ENCODE data around the gene TPRN. TPM values are rescaled to one million over a fixed set of nuclear protein-coding genes. Genes with fewer than 3 reads are reported as not detected.

The TPRN gene
- total RNA-seq, 2 donors from 2014 or later, result 7.6 to 11.4 TPM

- ATAC-seq (peak; percentile 35 to 63), DNase-seq (no peak)
- intact Hi-C loops (cut with DNase I), result no loop called here
These were observed 31.4 kb downstream of the TPRN start for GRCh38 chr9:137168904-137169856.

GRCh38 chr9:137168573-137168903 lies 32.0 kb downstream of the TPRN start:
- DNase-seq (no peak), ATAC-seq (peak; percentile 5 to 35)
- intact Hi-C loops (cut with DNase I), result no loop called here

DNA sequence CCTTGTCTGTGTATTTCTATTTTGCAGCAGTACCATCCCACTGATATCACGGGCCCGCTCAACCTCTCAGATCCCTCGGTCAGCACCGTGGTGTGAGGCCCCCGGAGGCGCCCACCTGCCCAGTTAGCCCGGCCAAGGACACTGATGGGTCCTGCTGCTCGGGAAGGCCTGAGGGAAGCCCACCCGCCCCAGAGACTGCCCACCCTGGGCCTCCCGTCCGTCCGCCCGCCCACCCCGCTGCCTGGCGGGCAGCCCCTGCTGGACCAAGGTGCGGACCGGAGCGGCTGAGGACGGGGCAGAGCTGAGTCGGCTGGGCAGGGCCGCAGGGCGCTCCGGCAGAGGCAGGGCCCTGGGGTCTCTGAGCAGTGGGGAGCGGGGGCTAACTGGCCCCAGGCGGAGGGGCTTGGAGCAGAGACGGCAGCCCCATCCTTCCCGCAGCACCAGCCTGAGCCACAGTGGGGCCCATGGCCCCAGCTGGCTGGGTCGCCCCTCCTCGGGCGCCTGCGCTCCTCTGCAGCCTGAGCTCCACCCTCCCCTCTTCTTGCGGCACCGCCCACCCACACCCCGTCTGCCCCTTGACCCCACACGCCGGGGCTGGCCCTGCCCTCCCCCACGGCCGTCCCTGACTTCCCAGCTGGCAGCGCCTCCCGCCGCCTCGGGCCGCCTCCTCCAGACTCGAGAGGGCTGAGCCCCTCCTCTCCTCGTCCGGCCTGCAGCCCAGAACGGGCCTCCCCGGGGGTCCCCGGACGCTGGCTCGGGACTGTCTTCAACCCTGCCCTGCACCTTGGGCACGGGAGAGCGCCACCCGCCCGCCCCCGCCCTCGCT lies 32.6 kb downstream of the TPRN start:
- ATAC-seq (peak; percentile 30 to 36), DNase-seq (peak; percentile 50)
- intact Hi-C loops (cut with DNase I), result no loop called here

- intact Hi-C loops (cut with DNase I), result no loop called here
- ATAC-seq (no peak), DNase-seq (no peak)
These were observed 33.2 kb downstream of the TPRN start for GRCh38 chr9:137167277-137167746.

- DNase-seq, result no peak
- ATAC-seq, result no peak
- intact Hi-C loops (cut with DNase I), result no loop called here
These were observed 33.9 kb downstream of the TPRN start for GRCh38 chr9:137166380-137167229.

GRCh38 chr9:137165250-137165836 lies 35.2 kb downstream of the TPRN start:
- intact Hi-C loops (cut with DNase I), result no loop called here
- ATAC-seq (no peak), DNase-seq (no peak)

- DNase-seq, result no peak
- intact Hi-C loops (cut with DNase I), result no loop called here
- no peak for ATAC-seq
These were observed 35.9 kb downstream of the TPRN start for GRCh38 chr9:137164370-137165249.

DNA sequence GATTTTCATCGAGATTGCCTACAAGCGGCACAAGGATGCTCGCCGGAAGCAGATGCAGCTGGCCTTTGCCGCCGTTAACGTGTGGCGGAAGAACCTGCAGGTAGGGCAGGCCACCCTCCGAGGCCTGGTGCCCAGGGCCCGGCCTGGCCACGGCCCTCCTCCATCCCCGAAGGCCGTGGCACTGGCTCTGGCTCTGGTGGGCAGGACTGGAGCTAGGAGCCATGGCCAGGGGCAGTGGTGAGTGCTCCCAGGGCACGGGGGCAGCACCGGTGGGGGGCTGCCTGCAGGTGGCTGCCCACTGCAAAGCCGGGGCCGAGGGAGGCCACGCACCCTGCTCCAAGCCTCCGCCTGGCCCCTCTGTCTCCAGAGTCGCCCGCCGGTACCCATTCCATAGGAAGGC lies 36.7 kb downstream of the TPRN start:
- DNase-seq (no peak), ATAC-seq (no peak)
- intact Hi-C loops (cut with DNase I), result no loop called here

GRCh38 chr9:137163365-137163715 lies 37.2 kb downstream of the TPRN start:
- intact Hi-C loops (cut with DNase I), result no loop called here
- no peak for DNase-seq
- peak in 1 of 2 donors; percentile 43 for ATAC-seq

DNA sequence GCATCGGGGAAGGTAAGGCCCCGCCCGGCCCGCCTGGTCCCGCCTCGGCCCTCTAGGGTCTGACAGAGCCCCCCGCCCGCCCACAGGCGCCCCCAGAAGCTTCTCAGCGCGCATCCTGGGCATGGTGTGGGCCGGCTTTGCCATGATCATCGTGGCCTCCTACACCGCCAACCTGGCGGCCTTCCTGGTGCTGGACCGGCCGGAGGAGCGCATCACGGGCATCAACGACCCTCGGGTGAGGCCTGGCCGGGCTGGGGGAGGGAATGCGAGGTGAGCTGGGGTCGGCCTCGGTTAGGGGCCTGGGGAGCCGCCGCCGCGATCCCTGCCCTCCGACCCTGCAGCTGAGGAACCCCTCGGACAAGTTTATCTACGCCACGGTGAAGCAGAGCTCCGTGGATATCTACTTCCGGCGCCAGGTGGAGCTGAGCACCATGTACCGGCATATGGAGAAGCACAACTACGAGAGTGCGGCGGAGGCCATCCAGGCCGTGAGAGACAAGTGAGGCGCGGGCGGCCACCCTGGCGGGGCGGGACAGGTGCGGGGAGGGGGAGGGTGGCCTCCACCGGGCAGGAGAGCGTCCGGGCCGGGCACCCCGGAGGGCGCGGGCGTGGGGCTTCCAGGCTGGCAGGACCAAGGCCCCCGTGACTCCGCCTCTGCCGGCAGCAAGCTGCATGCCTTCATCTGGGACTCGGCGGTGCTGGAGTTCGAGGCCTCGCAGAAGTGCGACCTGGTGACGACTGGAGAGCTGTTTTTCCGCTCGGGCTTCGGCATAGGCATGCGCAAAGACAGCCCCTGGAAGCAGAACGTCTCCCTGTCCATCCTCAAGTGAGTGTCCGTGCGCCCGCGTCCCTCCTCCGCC lies 37.8 kb downstream of the TPRN start:
- ATAC-seq (peak in 1 of 2 donors; percentile 53), DNase-seq (no peak)
- intact Hi-C loops (cut with DNase I), result no loop called here

DNA sequence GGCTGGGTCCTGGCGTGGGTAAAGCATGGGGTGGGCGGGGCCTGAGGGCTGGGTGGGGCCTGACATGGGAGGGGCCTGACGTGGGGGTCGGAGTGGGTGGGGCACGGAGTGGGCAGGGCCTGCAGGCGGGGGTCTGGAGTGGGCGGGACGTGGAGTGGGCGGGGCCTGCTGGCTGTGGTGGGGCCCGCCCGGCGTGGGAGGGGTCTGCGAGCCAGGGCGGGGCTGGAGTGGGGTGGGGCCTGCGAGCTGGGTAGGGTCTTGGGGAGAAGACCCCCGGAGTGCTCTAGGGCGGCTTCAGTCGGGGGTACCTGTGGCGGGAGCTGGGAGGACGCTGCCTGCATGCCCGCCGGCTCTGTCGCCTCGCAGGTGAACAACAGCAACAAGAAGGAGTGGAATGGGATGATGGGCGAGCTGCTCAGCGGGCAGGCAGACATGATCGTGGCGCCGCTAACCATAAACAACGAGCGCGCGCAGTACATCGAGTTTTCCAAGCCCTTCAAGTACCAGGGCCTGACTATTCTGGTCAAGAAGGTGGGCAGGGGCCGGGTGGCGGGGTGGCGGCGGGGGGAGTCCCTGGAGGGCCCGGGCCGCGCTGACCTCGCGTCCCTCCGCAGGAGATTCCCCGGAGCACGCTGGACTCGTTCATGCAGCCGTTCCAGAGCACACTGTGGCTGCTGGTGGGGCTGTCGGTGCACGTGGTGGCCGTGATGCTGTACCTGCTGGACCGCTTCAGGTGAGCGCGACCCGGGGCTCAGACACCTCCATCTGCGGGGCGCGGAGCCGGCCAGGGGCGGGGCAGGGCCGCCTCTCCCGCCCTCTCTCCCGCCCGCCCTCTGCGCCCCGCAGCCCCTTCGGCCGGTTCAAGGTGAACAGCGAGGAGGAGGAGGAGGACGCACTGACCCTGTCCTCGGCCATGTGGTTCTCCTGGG lies 38.7 kb downstream of the TPRN start:
- ATAC-seq (no peak), DNase-seq (no peak)
- intact Hi-C loops (cut with DNase I), result no loop called here

DNA sequence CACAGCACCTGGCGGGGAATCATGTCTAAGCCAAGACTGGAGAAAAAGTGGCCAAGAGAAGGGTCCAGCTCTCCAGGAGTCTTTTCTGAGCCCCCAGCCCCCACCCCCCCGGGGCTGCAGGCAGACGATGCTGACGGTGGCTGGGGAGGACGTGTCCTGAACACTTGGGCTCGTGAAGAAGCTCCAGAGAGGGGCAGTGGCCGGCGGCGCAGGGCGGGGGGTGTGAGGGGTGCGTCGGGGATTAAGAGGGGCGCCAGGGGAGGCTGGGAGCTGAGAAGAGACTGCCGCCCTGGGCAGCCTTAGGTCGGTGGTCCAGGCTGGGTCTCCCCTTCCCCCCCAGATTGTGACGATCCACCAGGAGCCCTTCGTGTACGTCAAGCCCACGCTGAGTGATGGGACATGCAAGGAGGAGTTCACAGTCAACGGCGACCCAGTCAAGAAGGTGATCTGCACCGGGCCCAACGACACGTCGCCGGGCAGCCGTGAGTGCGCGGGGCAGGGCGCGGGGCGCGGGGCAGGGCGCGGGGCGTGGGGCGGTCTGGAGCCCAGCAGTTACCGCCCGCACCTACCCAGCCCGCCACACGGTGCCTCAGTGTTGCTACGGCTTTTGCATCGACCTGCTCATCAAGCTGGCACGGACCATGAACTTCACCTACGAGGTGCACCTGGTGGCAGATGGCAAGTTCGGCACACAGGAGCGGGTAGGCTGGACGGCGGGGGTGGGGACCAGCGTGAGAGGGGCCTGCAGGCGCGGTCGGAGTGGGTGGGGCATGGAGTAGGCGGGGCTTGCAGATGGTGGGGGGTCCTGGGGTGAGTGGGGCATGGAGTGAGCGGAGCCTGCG lies 39.6 kb downstream of the TPRN start:
- ATAC-seq, result no peak
- intact Hi-C loops (cut with DNase I), result no loop called here
- DNase-seq, result no peak

DNA sequence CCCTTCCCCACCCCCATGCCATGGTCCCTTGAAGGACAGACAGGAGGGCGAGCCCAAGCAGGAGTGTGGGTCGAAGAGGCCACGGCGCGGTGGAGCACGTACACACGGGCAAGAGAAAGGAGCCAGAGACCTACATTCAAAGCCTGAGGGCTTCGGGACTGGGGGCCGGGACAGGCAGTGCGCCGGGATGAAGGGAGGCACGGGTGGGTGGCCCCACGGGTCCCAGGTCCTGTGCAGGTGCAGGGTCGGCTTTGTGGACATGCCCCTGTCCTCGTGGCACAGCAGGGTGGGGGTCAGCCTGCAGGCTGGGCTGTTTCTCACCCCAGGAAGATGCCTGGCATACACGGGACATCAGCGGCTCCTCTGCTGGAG lies 40.5 kb downstream of the TPRN start:
- intact Hi-C loops (cut with DNase I), result no loop called here
- DNase-seq (no peak), ATAC-seq (no peak)

- intact Hi-C loops (cut with DNase I), result no loop called here
- ATAC-seq, result no peak
- DNase-seq, result no peak
These were observed 41.2 kb downstream of the TPRN start for GRCh38 chr9:137159105-137160053.
